HEK293 (cell line): ENCODE data around the gene TATDN2.

Experiments
- ZNF23 ChIP-seq: fragments of 450-650 bp; formaldehyde crosslinking; IDR thresholded peaks from 2 replicates; pipeline ENCODE4 v1.5.1; 2016; ENCODE audit warnings: missing biosample characterization, missing genetic modification characterization, borderline replicate concordance
- ZSCAN4 ChIP-seq: fragments of 450-650 bp; formaldehyde crosslinking; IDR thresholded peaks from 2 replicates; pipeline ENCODE4 v1.5.1; 2017; ENCODE audit warnings: missing biosample characterization, missing genetic modification characterization

DNA sequence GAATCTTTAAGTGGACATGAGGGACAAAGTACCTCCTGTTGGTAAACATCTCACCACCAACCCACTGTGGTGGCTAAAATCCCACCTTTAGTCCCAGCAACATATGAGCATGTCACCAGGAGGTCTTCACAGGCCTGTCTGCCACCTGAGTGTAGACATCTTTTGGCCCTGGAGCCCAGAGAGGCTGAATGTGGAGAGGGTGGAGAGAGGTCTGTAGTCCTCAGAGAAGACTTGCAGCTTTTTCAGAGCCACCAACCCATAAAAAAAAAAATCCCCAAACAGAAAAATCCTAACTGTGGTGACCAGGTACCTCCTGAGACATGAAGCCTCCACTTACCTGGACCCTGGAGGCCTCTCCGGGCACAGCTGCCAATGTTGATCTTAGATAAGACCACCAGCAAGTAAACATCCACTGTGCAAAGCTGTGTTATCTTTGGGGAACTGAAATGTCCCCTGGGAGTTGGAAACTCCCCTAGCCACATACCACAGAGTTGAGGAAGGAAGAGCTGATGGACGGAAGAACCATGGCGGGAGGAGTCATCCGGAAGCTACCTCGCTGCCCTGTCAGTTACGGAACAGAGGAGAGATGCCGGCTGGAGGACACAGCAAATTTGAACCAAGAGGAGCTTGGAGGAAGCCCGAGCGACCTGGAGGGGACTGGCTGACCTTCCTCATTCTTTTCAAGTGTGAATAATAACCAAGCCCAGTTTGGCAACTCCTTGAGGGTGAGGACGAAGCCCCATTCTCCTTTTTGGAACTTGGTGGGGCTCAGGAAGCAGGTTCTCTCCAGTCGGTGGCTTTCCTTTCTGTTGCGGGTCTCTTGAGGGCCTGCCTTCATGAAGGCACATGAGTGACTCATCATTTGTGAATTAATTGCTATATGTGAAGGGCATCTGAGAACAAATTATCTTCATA, 44.5 kb downstream of the TATDN2 start, which contains the start of gene GHRL:
- TF ChIP-seq ZSCAN4 (tag by site-specific recombination): no peak
- TF ChIP-seq ZNF23: no peak
